BE2C (cell line): ENCODE data around the gene MLIP.

Experiments
- DNase-seq: peaks from one replicate; pipeline ENCODE4 v3.0.0-alpha.2; 2020
- H3K27me3 ChIP-seq: fragments of 250-450 bp; sonication (Bioruptor Pico); 2 replicates; pipeline ENCODE4 v1.5.1; 2020; ENCODE audit warnings: mild to moderate bottlenecking
- H3K36me3 ChIP-seq: fragments of 250-450 bp; sonication (Bioruptor Pico); 2 replicates; pipeline ENCODE4 v1.5.1; 2020; ENCODE audit warnings: mild to moderate bottlenecking
- H3K4me1 ChIP-seq: fragments of 250-450 bp; sonication (Bioruptor Pico); 2 replicates; pipeline ENCODE4 v1.5.1; 2020
- H3K4me3 ChIP-seq: 2 replicates; pipeline ENCODE4 v1.5.1; 2011; ENCODE audit warnings: low read depth, low read length
- H3K9me3 ChIP-seq: fragments of 250-450 bp; sonication (Bioruptor Pico); 2 replicates; pipeline ENCODE4 v1.5.1; 2020
- CTCF ChIP-seq: IDR thresholded peaks from 2 replicates; pipeline ENCODE4 v1.5.1; 2012; ENCODE audit warnings: mild to moderate bottlenecking, low read depth, low read length

Gene MLIP

GRCh38 chr6:54252916-54253315 lies 141.7 kb downstream of the MLIP start:
- no peak for TF ChIP-seq CTCF

GRCh38 chr6:54254886-54255285 lies 143.6 kb downstream of the MLIP start:
- no peaks in the 10 kb centered on the region for H3K27me3 ChIP-seq
- no peaks in the 10 kb centered on the region for H3K9me3 ChIP-seq
- TF ChIP-seq CTCF: no peak
- H3K4me1 ChIP-seq: no peaks in the 10 kb centered on the region
- H3K4me3 ChIP-seq: no peak overlapping the region
- DNase-seq: no peak
- no peaks in the 10 kb centered on the region for H3K36me3 ChIP-seq

More at GRCh38 chr6:54252916-54253315, 141.7 kb downstream of the MLIP start:
- no peaks in the 10 kb centered on the region for H3K36me3 ChIP-seq
- no peaks in the 10 kb centered on the region for H3K27me3 ChIP-seq
- H3K9me3 ChIP-seq: no peaks in the 10 kb centered on the region
- H3K4me1 ChIP-seq: no peaks in the 10 kb centered on the region
- no peak overlapping the region for H3K4me3 ChIP-seq
- no peak for DNase-seq

- Histone ChIP-seq H3K36me3 (no peaks in the 10 kb centered on the region), H3K4me3 (no peak overlapping the region), H3K27me3 (no peaks in the 10 kb centered on the region), H3K9me3 (no peaks in the 10 kb centered on the region), H3K4me1 (no peaks in the 10 kb centered on the region)
- no peak for TF ChIP-seq CTCF
- DNase-seq: no peak
Observed at GRCh38 chr6:54255886-54256285, 144.6 kb downstream of the MLIP start.

GRCh38 chr6:54260025-54260424 lies 148.8 kb downstream of the MLIP start:
- no peaks in the 10 kb centered on the region for H3K36me3 ChIP-seq
- no peak for TF ChIP-seq CTCF
- no peaks in the 10 kb centered on the region for H3K4me1 ChIP-seq
- H3K27me3 ChIP-seq: no peaks in the 10 kb centered on the region
- DNase-seq: no peak
- no peaks in the 10 kb centered on the region for H3K9me3 ChIP-seq
- no peak overlapping the region for H3K4me3 ChIP-seq

- no peaks in the 10 kb centered on the region for H3K9me3 ChIP-seq
- no peak for DNase-seq
- no peaks in the 10 kb centered on the region for H3K4me1 ChIP-seq
- no peak overlapping the region for H3K4me3 ChIP-seq
- no peaks in the 10 kb centered on the region for H3K36me3 ChIP-seq
- no peak for TF ChIP-seq CTCF
- H3K27me3 ChIP-seq: no peaks in the 10 kb centered on the region
Observed at GRCh38 chr6:54262499-54262898, 151.3 kb downstream of the MLIP start.

- no peaks in the 10 kb centered on the region for H3K9me3 ChIP-seq
- DNase-seq: no peak
- H3K4me3 ChIP-seq: no peak overlapping the region
Observed at GRCh38 chr6:54262971-54263370, 151.7 kb downstream of the MLIP start.

More at GRCh38 chr6:54262971-54263370, 151.7 kb downstream of the MLIP start:
- Histone ChIP-seq H3K36me3 (no peaks in the 10 kb centered on the region), H3K4me1 (no peaks in the 10 kb centered on the region), H3K27me3 (no peaks in the 10 kb centered on the region)
- TF ChIP-seq CTCF: no peak
